Skeletal muscle satellite cell (primary cell): ENCODE measurements around the gene MAGI2.

Source experiments
- H3K27me3 ChIP-seq: 2 replicates; pipeline ENCODE4 v1.7.0; 2013; ENCODE audit warnings: low read length; ENCODE audit not compliant: control insufficient read depth, insufficient read depth
- H3K36me3 ChIP-seq: 2 replicates; pipeline ENCODE4 v1.7.0; 2013; ENCODE audit warnings: mild to moderate bottlenecking, control low read depth, low read length; ENCODE audit not compliant: insufficient read depth
- H3K4me1 ChIP-seq: 2 replicates; pipeline ENCODE4 v1.7.0; 2013; ENCODE audit warnings: low read length; ENCODE audit not compliant: control insufficient read depth, insufficient read depth
- H3K4me2 ChIP-seq: 2 replicates; pipeline ENCODE4 v1.7.0; 2013; ENCODE audit warnings: mild to moderate bottlenecking, low read length
- H3K4me3 ChIP-seq: 2 replicates; pipeline ENCODE4 v1.7.0; 2013; ENCODE audit warnings: low read length
- H3K9ac ChIP-seq: 2 replicates; pipeline ENCODE4 v1.7.0; 2013; ENCODE audit warnings: mild to moderate bottlenecking, low read depth, low read length, moderate library complexity
- H3K9me3 ChIP-seq: replicated peaks from 2 replicates; pipeline ENCODE4 v1.7.0; 2013; ENCODE audit warnings: mild to moderate bottlenecking, control low read depth, low read length

Gene MAGI2

DNA sequence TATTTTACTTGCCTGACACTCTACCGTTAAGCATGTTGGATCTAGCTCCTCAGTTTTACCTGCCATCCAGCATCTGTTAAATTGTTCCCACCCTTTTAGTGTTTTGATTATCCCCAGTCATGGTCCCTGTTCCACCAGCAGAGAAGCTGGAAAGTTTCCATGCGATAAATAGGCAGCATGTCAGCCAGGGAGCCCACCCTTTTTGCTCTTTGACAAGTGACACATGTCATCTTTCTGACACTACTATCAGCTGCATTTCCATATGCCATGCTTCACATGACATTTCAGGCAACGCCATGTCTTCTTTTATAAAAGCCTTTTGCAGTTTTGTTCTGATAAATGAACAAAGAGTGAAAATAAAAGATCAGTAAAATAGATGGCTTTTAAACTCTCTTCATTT is 310.8 kb downstream of the MAGI2 start:
- Histone ChIP-seq H3K9me3 (no peaks in the 10 kb centered on the region), H3K27me3 (no peaks in the 10 kb centered on the region), H3K4me2 (no peak overlapping the region), H3K9ac (no peak overlapping the region), H3K36me3 (no peaks in the 10 kb centered on the region), H3K4me3 (no peak overlapping the region), H3K4me1 (peaks cover 6% of the 10 kb centered on the region)

DNA sequence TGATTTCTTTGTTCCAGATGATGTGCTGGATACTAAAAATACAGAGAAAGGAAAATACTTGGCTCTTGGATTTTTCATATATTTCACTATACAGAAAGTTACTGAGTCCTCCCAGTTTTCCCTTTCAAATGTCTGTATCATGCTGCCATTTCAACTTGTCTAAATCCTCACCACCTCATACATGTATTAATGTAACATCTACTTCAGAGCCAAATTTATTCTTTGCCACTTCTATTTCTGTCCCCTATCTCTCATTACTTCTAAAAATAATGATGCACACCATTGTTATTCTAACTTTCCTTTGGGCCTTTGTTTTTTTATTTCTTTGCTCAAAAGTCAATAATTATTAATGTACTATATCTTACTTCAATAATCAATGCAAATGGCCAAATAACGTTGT is 312.2 kb downstream of the MAGI2 start:
- Histone ChIP-seq H3K9me3 (no peaks in the 10 kb centered on the region), H3K9ac (no peak overlapping the region), H3K36me3 (no peaks in the 10 kb centered on the region)

DNA sequence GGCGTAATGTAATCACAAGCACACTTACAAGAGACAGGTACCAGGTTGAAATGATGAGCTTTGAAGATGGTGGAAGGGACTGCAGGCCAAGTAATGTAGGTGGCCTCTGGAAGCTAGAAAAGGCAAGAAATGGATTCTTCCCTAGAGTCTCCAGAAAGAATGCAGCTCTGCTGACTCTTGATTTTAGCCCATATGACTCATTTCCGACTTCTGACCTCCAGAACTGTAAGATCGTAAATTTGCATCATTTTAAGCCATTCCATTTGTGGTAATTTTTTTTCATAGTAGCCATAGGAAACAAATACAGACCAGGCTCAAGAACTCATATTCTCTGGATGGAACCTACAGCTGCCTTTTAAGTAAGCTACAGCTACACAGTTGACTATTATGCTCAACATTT is 315.5 kb downstream of the MAGI2 start:
- Histone ChIP-seq H3K36me3 (no peaks in the 10 kb centered on the region), H3K9ac (no peak overlapping the region), H3K9me3 (no peaks in the 10 kb centered on the region), H3K4me3 (no peak overlapping the region), H3K27me3 (no peaks in the 10 kb centered on the region), H3K4me1 (peaks cover 8% of the 10 kb centered on the region), H3K4me2 (no peak overlapping the region)

More for the DNA sequence above, 312.2 kb downstream of the MAGI2 start:
- Histone ChIP-seq H3K27me3 (no peaks in the 10 kb centered on the region), H3K4me2 (no peak overlapping the region), H3K4me1 (peaks cover 8% of the 10 kb centered on the region), H3K4me3 (no peak overlapping the region)

DNA sequence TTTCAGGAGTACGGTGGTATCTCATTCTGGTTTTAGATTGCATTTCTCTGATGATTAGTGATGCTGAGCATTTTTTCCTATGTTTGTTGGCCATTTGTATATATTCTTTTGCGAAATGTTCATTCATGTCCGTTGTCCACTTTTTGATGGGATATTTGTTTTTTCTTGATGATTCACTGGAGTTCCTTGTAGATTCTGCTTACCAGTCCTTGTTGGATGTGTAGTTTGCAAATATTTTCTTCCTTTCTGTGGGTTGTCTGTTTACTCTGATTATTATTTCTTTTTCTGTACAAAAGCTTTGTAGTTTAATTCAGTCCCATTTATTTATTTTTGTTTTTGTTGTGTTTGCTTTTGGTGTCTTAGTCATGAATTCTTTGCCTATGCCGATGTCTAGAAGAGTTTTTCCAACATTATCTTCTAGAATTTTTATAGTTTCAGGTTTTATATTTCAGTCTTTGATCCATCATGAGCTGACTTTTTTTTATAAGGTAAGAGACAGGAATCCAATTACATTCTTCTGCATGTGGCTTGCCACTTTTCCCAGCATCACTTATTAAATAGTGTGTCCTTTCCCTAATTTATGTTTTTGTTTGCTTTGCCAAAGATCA is 320.5 kb downstream of the MAGI2 start:
- no peak overlapping the region for H3K9ac ChIP-seq

DNA sequence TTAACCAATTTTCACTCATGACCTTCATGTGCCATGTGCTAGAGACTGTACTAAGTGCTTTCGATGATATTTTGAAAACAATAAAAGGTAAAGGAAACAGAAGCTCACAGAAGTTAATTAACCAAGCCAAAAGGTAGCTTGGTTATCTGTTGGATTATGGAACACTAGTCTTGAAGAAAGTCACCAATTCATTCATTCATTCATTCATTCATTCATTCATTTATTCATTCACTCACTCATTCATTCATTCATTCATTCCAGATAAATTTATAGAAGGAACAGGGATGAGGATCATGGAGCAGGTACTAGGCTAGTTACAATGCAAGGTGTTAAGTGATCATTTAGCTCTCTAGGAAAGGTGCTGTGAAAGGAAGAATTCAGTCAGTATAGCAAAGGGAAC is 322.8 kb downstream of the MAGI2 start:
- H3K4me2 ChIP-seq: no peak overlapping the region
- H3K36me3 ChIP-seq: no peaks in the 10 kb centered on the region
- H3K9ac ChIP-seq: no peak overlapping the region
- no peaks in the 10 kb centered on the region for H3K27me3 ChIP-seq
- H3K9me3 ChIP-seq: no peaks in the 10 kb centered on the region
- H3K4me1 ChIP-seq: no peaks in the 10 kb centered on the region
- H3K4me3 ChIP-seq: no peak overlapping the region

More for the DNA sequence above, 320.5 kb downstream of the MAGI2 start:
- H3K9me3 ChIP-seq: no peaks in the 10 kb centered on the region
- H3K27me3 ChIP-seq: no peaks in the 10 kb centered on the region
- no peak overlapping the region for H3K4me2 ChIP-seq
- peaks cover 3% of the 10 kb centered on the region for H3K4me1 ChIP-seq
- H3K36me3 ChIP-seq: no peaks in the 10 kb centered on the region
- no peak overlapping the region for H3K4me3 ChIP-seq

DNA sequence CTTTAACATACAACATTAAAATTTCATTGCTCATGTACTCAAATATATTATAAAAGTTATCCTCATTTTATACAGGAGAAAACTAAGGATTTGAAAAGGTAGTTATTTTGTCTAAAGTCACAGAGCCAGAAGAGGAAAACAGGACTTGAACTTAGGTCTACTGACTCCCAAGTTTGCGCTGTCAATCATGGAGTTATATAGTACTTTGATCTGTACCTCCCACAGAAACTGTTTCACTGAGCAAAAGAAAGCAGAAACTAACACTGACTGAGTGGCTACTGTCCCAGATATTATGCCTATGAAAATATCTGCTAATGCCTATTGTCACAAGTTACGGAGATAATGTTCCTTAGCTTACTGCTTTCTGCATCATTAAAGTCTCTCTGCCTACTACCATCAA is 329.1 kb downstream of the MAGI2 start:
- no peak overlapping the region for H3K4me3 ChIP-seq
- H3K4me2 ChIP-seq: no peak overlapping the region
- H3K27me3 ChIP-seq: no peaks in the 10 kb centered on the region
- H3K9ac ChIP-seq: no peak overlapping the region
- H3K36me3 ChIP-seq: no peaks in the 10 kb centered on the region
- peaks cover 2% of the 10 kb centered on the region for H3K4me1 ChIP-seq
- no peaks in the 10 kb centered on the region for H3K9me3 ChIP-seq

DNA sequence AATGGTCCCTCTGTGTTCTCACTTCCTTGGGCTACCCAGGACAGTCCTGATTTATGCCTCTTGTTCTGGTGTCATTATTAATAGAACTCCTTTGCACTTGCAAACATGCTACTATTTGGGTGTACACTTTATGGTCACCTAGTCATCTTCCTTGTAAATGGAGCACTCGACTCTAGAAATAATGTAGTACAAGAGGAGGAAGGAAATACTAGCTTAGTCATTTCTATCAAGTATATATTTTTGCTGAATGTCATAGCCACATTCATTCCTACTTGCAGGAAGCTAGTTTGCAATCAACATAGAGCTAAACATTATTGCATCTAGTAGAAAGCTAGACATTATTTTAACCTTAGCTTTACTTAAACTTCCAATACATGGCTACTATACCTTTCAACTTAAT is 335.3 kb downstream of the MAGI2 start:
- H3K27me3 ChIP-seq: no peaks in the 10 kb centered on the region
- H3K36me3 ChIP-seq: no peaks in the 10 kb centered on the region
- H3K4me2 ChIP-seq: no peak overlapping the region
- no peak overlapping the region for H3K9ac ChIP-seq
- H3K4me3 ChIP-seq: no peak overlapping the region
- H3K9me3 ChIP-seq: no peaks in the 10 kb centered on the region
- peaks cover 6% of the 10 kb centered on the region for H3K4me1 ChIP-seq

DNA sequence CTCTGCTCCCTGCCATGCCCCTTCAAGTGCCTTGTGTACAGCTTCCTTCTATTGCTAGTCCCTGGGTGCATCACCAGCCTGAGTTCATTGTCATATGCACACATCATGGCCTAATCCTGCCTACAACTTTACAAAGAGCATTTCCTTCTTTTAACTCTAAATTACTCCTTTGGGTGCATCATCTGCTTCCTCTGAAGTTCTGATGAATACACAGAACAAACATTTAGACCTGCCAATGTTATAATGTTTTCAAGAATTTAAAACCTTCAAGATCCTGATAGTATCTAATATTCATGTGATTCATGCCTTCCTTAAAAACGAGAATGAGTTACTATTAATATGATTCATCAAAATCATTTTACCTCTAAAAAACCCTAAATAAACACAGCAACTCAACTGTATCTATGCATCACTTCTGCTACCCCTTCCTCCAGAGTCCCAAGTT is 357.1 kb downstream of the MAGI2 start:
- H3K4me3 ChIP-seq: no peak overlapping the region
- no peaks in the 10 kb centered on the region for H3K27me3 ChIP-seq
- no peaks in the 10 kb centered on the region for H3K9me3 ChIP-seq
- peaks cover 6% of the 10 kb centered on the region for H3K4me1 ChIP-seq
- no peak overlapping the region for H3K9ac ChIP-seq
- peak overlapping the region; percentile 33 for H3K4me2 ChIP-seq
- no peaks in the 10 kb centered on the region for H3K36me3 ChIP-seq

DNA sequence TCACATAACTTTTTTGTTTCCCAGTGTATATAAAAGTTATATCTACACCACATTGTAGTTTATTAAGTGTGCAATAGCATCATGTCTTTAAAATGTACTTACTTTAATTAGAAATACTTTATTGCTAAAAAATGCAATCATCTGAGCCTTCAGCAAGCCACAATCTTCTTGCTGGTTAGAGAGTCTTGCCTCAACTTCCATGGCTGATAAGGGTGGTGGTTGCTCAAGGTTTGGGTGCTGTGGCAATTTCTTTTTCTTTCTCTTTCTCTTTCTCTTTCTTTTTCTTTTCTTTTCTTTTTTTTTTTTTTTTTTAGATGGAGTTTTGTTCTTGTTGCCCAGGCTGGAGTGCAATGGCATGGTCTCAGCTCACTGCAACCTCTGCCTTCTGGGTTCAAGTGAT is 360.0 kb downstream of the MAGI2 start:
- Histone ChIP-seq H3K9ac (no peak overlapping the region), H3K27me3 (no peaks in the 10 kb centered on the region), H3K4me1 (peaks cover 13% of the 10 kb centered on the region), H3K9me3 (no peaks in the 10 kb centered on the region), H3K4me3 (no peak overlapping the region), H3K4me2 (no peak overlapping the region), H3K36me3 (no peaks in the 10 kb centered on the region)

DNA sequence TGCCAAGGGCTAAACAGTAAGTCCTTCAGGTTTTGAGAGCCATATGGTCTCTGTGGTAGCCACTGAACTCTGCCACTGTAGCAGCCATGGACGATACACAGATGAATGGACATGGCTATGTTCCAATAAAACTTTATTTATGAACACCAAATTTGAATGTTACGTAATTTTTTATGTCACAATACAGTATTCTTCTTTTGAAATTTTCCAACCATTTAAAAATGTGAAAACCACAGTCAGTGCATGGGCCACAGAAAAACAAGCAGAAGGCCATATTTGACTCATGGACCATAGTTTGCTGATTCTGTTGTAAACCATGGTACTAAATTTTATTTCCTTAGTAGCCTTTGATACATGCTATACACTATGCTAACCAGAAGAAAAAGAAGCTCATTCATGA is 361.8 kb downstream of the MAGI2 start:
- Histone ChIP-seq H3K9ac (no peak overlapping the region), H3K36me3 (no peaks in the 10 kb centered on the region), H3K4me1 (peaks cover 13% of the 10 kb centered on the region), H3K4me2 (no peak overlapping the region), H3K27me3 (no peaks in the 10 kb centered on the region), H3K9me3 (no peaks in the 10 kb centered on the region), H3K4me3 (no peak overlapping the region)

DNA sequence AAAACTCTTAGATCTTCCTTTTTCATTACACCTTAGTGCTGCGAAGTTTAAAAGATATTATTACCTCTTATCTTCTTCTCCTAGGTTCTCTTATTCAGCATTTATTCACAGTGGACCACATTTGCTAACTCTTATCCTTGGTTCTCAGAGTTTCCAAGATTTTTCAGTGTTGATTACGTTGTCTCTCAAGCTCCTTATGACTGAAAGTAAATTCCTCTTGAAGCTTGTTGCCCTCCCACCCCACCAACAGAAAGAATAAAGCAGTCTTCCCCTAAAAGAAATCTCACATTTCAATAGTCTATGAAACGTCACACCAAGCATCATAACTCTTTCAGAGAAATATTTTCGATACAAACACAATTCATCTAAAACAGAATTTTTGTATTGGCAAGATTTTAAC is 362.5 kb downstream of the MAGI2 start:
- H3K36me3 ChIP-seq: no peaks in the 10 kb centered on the region
- no peaks in the 10 kb centered on the region for H3K27me3 ChIP-seq
- peaks cover 10% of the 10 kb centered on the region for H3K4me1 ChIP-seq
- H3K4me3 ChIP-seq: no peak overlapping the region
- no peak overlapping the region for H3K9ac ChIP-seq
- H3K4me2 ChIP-seq: no peak overlapping the region
- H3K9me3 ChIP-seq: no peaks in the 10 kb centered on the region

DNA sequence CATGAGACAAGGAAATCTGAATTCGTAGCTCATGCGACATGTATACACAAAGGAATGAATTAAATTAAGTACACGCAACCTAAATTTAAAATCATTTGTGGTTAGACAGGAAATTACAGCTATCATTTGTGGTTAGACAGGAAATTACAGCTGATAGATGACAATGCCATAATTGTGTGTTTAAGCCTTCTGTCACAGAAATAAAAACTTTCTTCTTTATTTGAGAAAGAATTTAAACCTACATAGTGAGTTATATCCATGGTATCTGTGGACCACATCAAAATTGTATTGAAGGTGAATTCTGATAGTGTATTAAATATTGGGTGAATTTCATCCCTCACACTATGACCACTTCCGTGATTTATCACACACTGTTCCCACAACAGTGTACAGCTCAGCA is 362.9 kb downstream of the MAGI2 start:
- no peaks in the 10 kb centered on the region for H3K9me3 ChIP-seq

More for the DNA sequence above, 362.9 kb downstream of the MAGI2 start:
- H3K9ac ChIP-seq: no peak overlapping the region
- H3K4me1 ChIP-seq: peaks cover 7% of the 10 kb centered on the region
- H3K4me2 ChIP-seq: no peak overlapping the region
- H3K4me3 ChIP-seq: no peak overlapping the region
- H3K36me3 ChIP-seq: no peaks in the 10 kb centered on the region
- H3K27me3 ChIP-seq: no peaks in the 10 kb centered on the region
